ENCODE data around the gene SLC35A3. TPM values are rescaled to one million over a fixed set of nuclear protein-coding genes. Genes with fewer than 3 reads are reported as not detected.

SLC35A3 gene
- polyA plus RNA-seq, 1 donor (not counting 4 experiments of a cell fraction or from before 2014, with no cell fraction given): 25.9 TPM

- FAIRE-seq: no peak
- H3K9me3 ChIP-seq (ENCODE audit: control insufficient read depth, low read depth, low read length): no peaks in the 10 kb centered on the region
- no peak overlapping the region for H3K4me2 ChIP-seq (ENCODE audit: control insufficient read depth, extremely low read depth, insufficient read depth, low read depth, low read length)
- H3K9ac ChIP-seq (ENCODE audit: control insufficient read depth, extremely low read depth, insufficient read depth, low read length): no peak overlapping the region
- DNase-seq (ENCODE audit: low read depth, low spot score): no peak
- no peaks in the 10 kb centered on the region for H3K27me3 ChIP-seq (ENCODE audit: control insufficient read depth, extremely low read depth, insufficient read depth, low read length)
- H3K27ac ChIP-seq (ENCODE audit: control insufficient read depth, insufficient read depth, low read length): no peak overlapping the region
- H3K79me2 ChIP-seq (ENCODE audit: control insufficient read depth, insufficient read depth, low read length): no peaks in the 10 kb centered on the region
- no peaks in the 10 kb centered on the region for H3K4me1 ChIP-seq (ENCODE audit: control insufficient read depth, extremely low read depth, insufficient read depth, low read length)
- H3K9me1 ChIP-seq (ENCODE audit: control insufficient read depth, extremely low read depth, insufficient read depth, low read length): no peaks in the 10 kb centered on the region
- dilution Hi-C loops (cut with MboI; ENCODE audit: extremely low pct_ligation_motif_present, low sequenced_read_pairs): no loop called here
- H4K20me1 ChIP-seq (ENCODE audit: control insufficient read depth, extremely low read depth, insufficient read depth, low read length): no peaks in the 10 kb centered on the region
- H3K36me3 ChIP-seq (ENCODE audit: control insufficient read depth in 2 of 2, extremely low read depth in 1 of 2, insufficient read depth in 2 of 2, low read length in 2 of 2): peaks cover 12 to 18% of the 10 kb centered on the region in 2 experiments
- no peak overlapping the region for H2AFZ ChIP-seq (ENCODE audit: control insufficient read depth, low read length)
- H3K4me3 ChIP-seq (ENCODE audit: control insufficient read depth in 2 of 3, extremely low read depth in 1 of 3, insufficient read depth in 2 of 3, low read depth in 1 of 3, low read length in 3 of 3): no peak overlapping the region
- TF ChIP-seq EZH2 (IDR thresholded peaks at IDR 0.05; ENCODE audit: low read length) (no peak), CTCF (optimal IDR thresholded peaks at IDR 0.05 in 1 of 3, IDR thresholded peaks at IDR 0.05 in 1 of 3, conservative IDR thresholded peaks at IDR 0.05 in 1 of 3; ENCODE audit: extremely low read depth in 1 of 3, insufficient read depth in 2 of 3, low read length in 3 of 3) (no peak)
Measured at GRCh38 chr1:100070201-100070939, 100.6 kb downstream of the SLC35A3 start.

GRCh38 chr1:100073531-100073930 is 103.7 kb downstream of the SLC35A3 start:
- Histone ChIP-seq H3K36me3 (ENCODE audit: control insufficient read depth in 2 of 2, extremely low read depth in 1 of 2, insufficient read depth in 2 of 2, low read length in 2 of 2) (peaks cover 7 to 10% of the 10 kb centered on the region in 2 experiments), H2AFZ (ENCODE audit: control insufficient read depth, low read length) (no peak overlapping the region), H3K4me3 (ENCODE audit: control insufficient read depth in 2 of 3, extremely low read depth in 1 of 3, insufficient read depth in 2 of 3, low read depth in 1 of 3, low read length in 3 of 3) (no peak overlapping the region), H3K27ac (ENCODE audit: control insufficient read depth, insufficient read depth, low read length) (no peak overlapping the region), H3K9me1 (ENCODE audit: control insufficient read depth, extremely low read depth, insufficient read depth, low read length) (no peaks in the 10 kb centered on the region), H3K9ac (ENCODE audit: control insufficient read depth, extremely low read depth, insufficient read depth, low read length) (no peak overlapping the region), H3K27me3 (ENCODE audit: control insufficient read depth, extremely low read depth, insufficient read depth, low read length) (no peaks in the 10 kb centered on the region), H4K20me1 (ENCODE audit: control insufficient read depth, extremely low read depth, insufficient read depth, low read length) (no peaks in the 10 kb centered on the region), H3K4me2 (ENCODE audit: control insufficient read depth, extremely low read depth, insufficient read depth, low read depth, low read length) (no peak overlapping the region), H3K9me3 (ENCODE audit: control insufficient read depth, low read depth, low read length) (no peaks in the 10 kb centered on the region), H3K79me2 (ENCODE audit: control insufficient read depth, insufficient read depth, low read length) (no peaks in the 10 kb centered on the region), H3K4me1 (ENCODE audit: control insufficient read depth, extremely low read depth, insufficient read depth, low read length) (no peaks in the 10 kb centered on the region)
- TF ChIP-seq EZH2 (IDR thresholded peaks at IDR 0.05; ENCODE audit: low read length): no peak
- no peak for TF ChIP-seq CTCF (optimal IDR thresholded peaks at IDR 0.05 in 1 of 3, IDR thresholded peaks at IDR 0.05 in 1 of 3, conservative IDR thresholded peaks at IDR 0.05 in 1 of 3; ENCODE audit: extremely low read depth in 1 of 3, insufficient read depth in 2 of 3, low read length in 3 of 3)
- dilution Hi-C loops (cut with MboI; ENCODE audit: extremely low pct_ligation_motif_present, low sequenced_read_pairs): no loop called here
- DNase-seq (ENCODE audit: low read depth, low spot score): no peak
- no peak for FAIRE-seq

Measured in keratinocyte (primary cell).